ENCODE measurements around the gene ATG10. TPM values are rescaled to one million over a fixed set of nuclear protein-coding genes. Genes with fewer than 3 reads are reported as not detected.

Gene ATG10
- total and polyA plus RNA-seq, 2 of the 8 experiments (the other 6 are each of a cell fraction or from before 2014, with no cell fraction given): 3.7 to 8.8 TPM

DNA sequence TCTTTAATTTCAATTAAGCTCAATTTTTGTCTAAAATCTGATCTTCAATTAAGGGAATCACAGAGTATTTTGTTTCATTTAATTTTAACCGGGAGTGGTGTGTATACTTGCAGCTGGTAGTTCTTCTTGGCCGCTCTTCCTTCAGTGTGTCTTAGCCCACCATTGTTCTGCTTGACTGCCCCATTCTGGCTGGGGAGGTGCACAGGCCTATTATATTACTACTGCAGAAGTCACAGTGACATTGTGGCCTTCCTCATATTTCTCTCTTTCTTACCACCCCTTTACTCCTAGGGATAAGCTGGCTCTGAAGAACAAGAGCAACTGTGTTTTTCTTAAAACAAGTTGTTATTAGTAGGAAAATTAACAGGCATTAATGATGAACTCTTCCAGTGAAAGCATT lies 123.7 kb downstream of the ATG10 start:
- Histone ChIP-seq H3K79me1 (ENCODE audit: low read depth, low read length) (no peaks in the 10 kb centered on the region), H2BK120ac (replicated peaks; ENCODE audit: low read depth, low read length) (no peak overlapping the region), H3K27me3 (replicated peaks in 1 of 4; ENCODE audit: control insufficient read depth in 3 of 4, extremely low read depth in 1 of 4, insufficient read depth in 3 of 4, low read length in 3 of 4) (no peaks in the 10 kb centered on the region), H3K9ac (replicated peaks in 1 of 4; ENCODE audit: extremely low read depth in 1 of 4, low read depth in 3 of 4, low read length in 3 of 4) (no peak overlapping the region), H2BK15ac (ENCODE audit: low read length) (no peak overlapping the region), H3K23ac (ENCODE audit: insufficient read length) (no peak overlapping the region), H3K23me2 (ENCODE audit: low read depth, low read length) (no peaks in the 10 kb centered on the region), H3K4me2 (ENCODE audit: insufficient read depth in 1 of 2, low read depth in 2 of 2, low read length in 2 of 2) (no peak overlapping the region), H2BK12ac (ENCODE audit: low read depth, low read length) (no peak overlapping the region), H2AFZ (ENCODE audit: low read length) (no peak overlapping the region), H4K91ac (replicated peaks; ENCODE audit: insufficient read length, low read length) (no peak overlapping the region), H2BK20ac (ENCODE audit: low read length) (no peak overlapping the region), H3K27ac (ENCODE audit: low read depth, low read length) (no peak overlapping the region), H2BK5ac (ENCODE audit: low read depth, low read length) (no peak overlapping the region), H4K5ac (ENCODE audit: insufficient read length, low read depth, low read length) (no peak overlapping the region), H3K36me3 (ENCODE audit: control insufficient read depth in 2 of 4, insufficient read depth in 4 of 4, low read length in 3 of 4) (0 out of 8 replicates have a peak, but pooled peaks cover 0 to 4% (median 0%) of the 10 kb centered on the region in 4 experiments), H3K14ac (ENCODE audit: insufficient read length) (no peak overlapping the region), H4K8ac (ENCODE audit: extremely low read depth, insufficient read depth, low read length) (no peak overlapping the region), H3K4ac (replicated peaks; ENCODE audit: insufficient read length, low read depth, low read length) (no peak overlapping the region), H3K56ac (replicated peaks; ENCODE audit: insufficient read length, low read depth, low read length) (no peak overlapping the region), H3K9me3 (ENCODE audit: insufficient read depth in 2 of 2, low read depth in 1 of 2, low read length in 1 of 2) (peaks cover 7% of the 10 kb centered on the region in 2 experiments; a peak in 3 of 4 replicates), H3K4me1 (replicated peaks in 1 of 4; ENCODE audit: control insufficient read depth in 3 of 4, insufficient read depth in 4 of 4, low read length in 3 of 4) (no peaks in the 10 kb centered on the region), H4K20me1 (replicated peaks in 1 of 2; ENCODE audit: control insufficient read depth in 1 of 2, insufficient read depth in 2 of 2, low read length in 2 of 2) (no peaks in the 10 kb centered on the region), H3K79me2 (ENCODE audit: control insufficient read depth in 1 of 2, insufficient read depth in 2 of 2, low read length in 2 of 2) (no peaks in the 10 kb centered on the region), H2AK5ac (ENCODE audit: low read depth, low read length) (no peak overlapping the region), H3K18ac (ENCODE audit: extremely low read depth, low read length) (no peak overlapping the region), H3K4me3 (ENCODE audit: extremely low read depth in 1 of 4, insufficient read depth in 2 of 4, low read depth in 3 of 4, low read length in 4 of 4) (no peak overlapping the region)
- WGBS, 2 experiments (ENCODE audit: extremely low coverage in 1 of 2, insufficient coverage in 1 of 2, insufficient read length in 1 of 2, insufficient replicate concordance in 2 of 2, low coverage in 1 of 2, low lambda C conversion rate in 2 of 2, missing lambda C conversion rate in 1 of 2): 89% methylated on average over 2 of the region's 2 CpGs; no CpG with 5 or more reads in 1 of the 2 experiments
- POLR2A ChIA-PET (ENCODE audit: partially characterized antibody): no interaction called here
- FAIRE-seq (no peak), DNase-seq (ENCODE audit: low read depth in 1 of 2, low spot score in 2 of 2) (no peak)
- no peak for TF ChIP-seq GTF2F1 (IDR thresholded peaks at IDR 0.05; ENCODE audit: borderline replicate concordance, low read depth, low read length)
- no peak for TF ChIP-seq POLR2A (IDR thresholded peaks at IDR 0.05; ENCODE audit: control extremely low read depth in 1 of 2, low read depth in 2 of 2, low read length in 2 of 2)
- no peak for TF ChIP-seq PHF8 (conservative IDR thresholded peaks at IDR 0.05; ENCODE audit: low read depth, low read length)
- no peak for TF ChIP-seq MAFK (IDR thresholded peaks at IDR 0.05; ENCODE audit: low read depth, low read length)
- no peak for TF ChIP-seq ASH2L (IDR thresholded peaks at IDR 0.05; ENCODE audit: low read length)
- TF ChIP-seq TAF7 (optimal IDR thresholded peaks at IDR 0.05; ENCODE audit: borderline replicate concordance, low read depth, low read length): no peak
- TF ChIP-seq, protein P1, sequence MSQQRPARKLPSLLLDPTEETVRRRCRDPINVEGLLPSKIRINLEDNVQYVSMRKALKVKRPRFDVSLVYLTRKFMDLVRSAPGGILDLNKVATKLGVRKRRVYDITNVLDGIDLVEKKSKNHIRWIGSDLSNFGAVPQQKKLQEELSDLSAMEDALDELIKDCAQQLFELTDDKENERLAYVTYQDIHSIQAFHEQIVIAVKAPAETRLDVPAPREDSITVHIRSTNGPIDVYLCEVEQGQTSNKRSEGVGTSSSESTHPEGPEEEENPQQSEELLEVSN (IDR thresholded peaks at IDR 0.05): no peak
- TF ChIP-seq RXRA (IDR thresholded peaks at IDR 0.05; ENCODE audit: insufficient read depth, low read depth, low read length): no peak
- CTCF ChIA-PET (ENCODE audit: partially characterized antibody): interaction anchor here (1.1 to 1.8 kb wide), 3 partner anchors 9 to 626 kb away, joined by 3 to 11 read pairs (median 4); no protein-coding TSS in a partner anchor

Data from H1 (cell line).